Embryonic facial prominence (tissue), 1 donor: ENCODE measurements around the gene CUZD1.

ENCODE experiments used
- DNase-seq: peaks from one replicate; pipeline ENCODE4 v3.0.0-alpha.2; 2016; ENCODE audit errors: extremely low spot score

CUZD1 gene

GRCh38 chr10:122854648-122855047, 9.0 kb upstream of the CUZD1 start:
- no peak for DNase-seq

GRCh38 chr10:122853665-122854313, 8.1 kb upstream of the CUZD1 start:
- no peak for DNase-seq

- no peak for DNase-seq
Observed at GRCh38 chr10:122852261-122852660, 6.6 kb upstream of the CUZD1 start.

- no peak for DNase-seq
Observed at GRCh38 chr10:122850705-122851640, 5.3 kb upstream of the CUZD1 start.

GRCh38 chr10:122849900-122850605, 4.4 kb upstream of the CUZD1 start:
- DNase-seq = no peak

- DNase-seq = no peak
Observed at GRCh38 chr10:122849090-122849489, 3.4 kb upstream of the CUZD1 start.

GRCh38 chr10:122847782-122848604, 2.3 kb upstream of the CUZD1 start:
- no peak for DNase-seq

GRCh38 chr10:122844146-122844545, 1.5 kb downstream of the CUZD1 start:
- no peak for DNase-seq

- DNase-seq = no peak
Observed at GRCh38 chr10:122841569-122841968, 4.1 kb downstream of the CUZD1 start.

- no peak for DNase-seq
Observed at GRCh38 chr10:122839505-122839904, 6.2 kb downstream of the CUZD1 start.

- no peak for DNase-seq
Observed at GRCh38 chr10:122838880-122839279, 6.8 kb downstream of the CUZD1 start.

- DNase-seq = no peak
Observed at GRCh38 chr10:122835908-122836307, 9.7 kb downstream of the CUZD1 start.

- no peak for DNase-seq
Observed at GRCh38 chr10:122830965-122831353, 14.7 kb downstream of the CUZD1 start.

GRCh38 chr10:122830273-122830964, 15.2 kb downstream of the CUZD1 start:
- no peak for DNase-seq

GRCh38 chr10:122829454-122829853, 16.2 kb downstream of the CUZD1 start:
- DNase-seq = no peak

GRCh38 chr10:122828716-122829255, 16.9 kb downstream of the CUZD1 start:
- DNase-seq = no peak

- DNase-seq = no peak
Observed at GRCh38 chr10:122827302-122827701, 18.4 kb downstream of the CUZD1 start.

GRCh38 chr10:122822973-122823690, 22.5 kb downstream of the CUZD1 start:
- DNase-seq = no peak

- DNase-seq = no peak
Observed at GRCh38 chr10:122821808-122822207, 23.8 kb downstream of the CUZD1 start.

GRCh38 chr10:122815458-122815857, 30.2 kb downstream of the CUZD1 start:
- no peak for DNase-seq
